Caco-2 (cell line): ENCODE data around the gene PRR11. TPM values are rescaled to one million over a fixed set of nuclear protein-coding genes. Genes with fewer than 3 reads are reported as not detected.

Experiments
- BruUV-seq: library from RNA; stranded (reverse); fragments of 400-500 nt; replicated peaks from 2 replicates; lab custom pipeline; 2021; lab: Mats Ljungman, UMichigan
- CTCF ChIA-PET: fragments of 300-600 bp; sonication (Branson Sonifier 250); formaldehyde crosslinking; loops from one replicate; lab custom pipeline; 2022; ENCODE audit warnings: antibody characterized with exemption; lab: Charles Lee
- POLR2A ChIA-PET: fragments of 300-600 bp; sonication (Branson Sonifier 250); formaldehyde crosslinking; loops from one replicate; lab custom pipeline; 2022; ENCODE audit warnings: antibody characterized with exemption; lab: Charles Lee
- DNase-seq, 2 experiments: peaks; one replicate each; pipeline versions ENCODE4 v3.0.0 to v3.0.0-alpha.2; 2020 to 2022
- H3K27me3 ChIP-seq: replicated peaks from 2 replicates; pipeline ENCODE4 v1.6.0; 2011; ENCODE audit warnings: low read length; ENCODE audit not compliant: control insufficient read depth, insufficient read depth
- H3K36me3 ChIP-seq: 2 replicates; pipeline ENCODE4 v1.5.1; 2011; ENCODE audit warnings: low read length; ENCODE audit not compliant: control insufficient read depth, insufficient read depth
- H3K4me1 ChIP-seq: fragments of 250-450 bp; sonication (Bioruptor Pico); 2 replicates; pipeline ENCODE4 v1.5.1; 2020; ENCODE audit warnings: mild to moderate bottlenecking
- H3K4me3 ChIP-seq: 2 replicates; pipeline ENCODE4 v1.5.1; 2011; ENCODE audit warnings: low read depth, mild to moderate bottlenecking, control low read depth, low read length
- H3K9me3 ChIP-seq: fragments of 250-450 bp; sonication (Bioruptor Pico); 2 replicates; pipeline ENCODE4 v1.5.1; 2020; ENCODE audit warnings: mild to moderate bottlenecking, moderate library complexity
- H3K27ac Mint-ChIP-seq: one replicate; pipeline ENCODE4 v1.8.0; 2022; ENCODE audit warnings: mixed read lengths; ENCODE audit not compliant: unreplicated experiment
- H3K27me3 Mint-ChIP-seq: one replicate; pipeline ENCODE4 v1.8.0; 2022; ENCODE audit warnings: mixed read lengths; ENCODE audit not compliant: insufficient read depth, unreplicated experiment
- H3K36me3 Mint-ChIP-seq: one replicate; pipeline ENCODE4 v1.8.0; 2022; ENCODE audit warnings: mild to moderate bottlenecking, mixed read lengths; ENCODE audit not compliant: insufficient read depth, unreplicated experiment
- H3K4me1 Mint-ChIP-seq: one replicate; pipeline ENCODE4 v1.8.0; 2022; ENCODE audit warnings: low read depth, mixed read lengths; ENCODE audit not compliant: unreplicated experiment
- H3K4me3 Mint-ChIP-seq: one replicate; pipeline ENCODE4 v1.8.0; 2022; ENCODE audit warnings: mild to moderate bottlenecking, moderate library complexity, mixed read lengths; ENCODE audit not compliant: unreplicated experiment
- H3K9me3 Mint-ChIP-seq: one replicate; pipeline ENCODE4 v1.8.0; 2022; ENCODE audit warnings: mixed read lengths; ENCODE audit not compliant: unreplicated experiment
- CTCF ChIP-seq, 2 experiments: fragments of 200-600 bp in 1 of 2; IDR thresholded peaks; 1 replicate in 1 of 2; 2 replicates in 1 of 2; pipeline versions ENCODE4 v1.5.1 to v1.8.0; 2011 to 2022; ENCODE audit warnings: antibody characterized with exemption in 1 of 2, control low read depth in 1 of 2, inconsistent platforms in 1 of 2, low read depth in 1 of 2, low read length in 1 of 2, mild to moderate bottlenecking in 1 of 2, moderate library complexity in 1 of 2; ENCODE audit not compliant: insufficient read depth in 1 of 2, severe bottlenecking in 1 of 2, unreplicated experiment in 1 of 2
- intact Hi-C: fragments of 100-400 bp; cut with micrococcal nuclease; formaldehyde crosslinking; loops from one replicate; pipeline ENCODE4 v1.10.0; 2022; ENCODE audit not compliant: unreplicated experiment
- total RNA-seq: library from RNA; stranded (reverse); gene quantifications from 2 replicates; pipeline ENCODE4 v1.2.3, GENCODE V29; 2022

The PRR11 gene
- total RNA-seq, 1 experiment from 2014 or later: 89.9 TPM

- no peak for DNase-seq
- intact Hi-C loops: no loop called here
- no TSS peak for BruUV-seq
- Mint-ChIP-seq H3K27ac (no peak overlapping the region), H3K9me3 (no peaks in the 10 kb centered on the region), H3K36me3 (peaks cover 44% of the 10 kb centered on the region), H3K4me1 (peaks cover 6% of the 10 kb centered on the region), H3K4me3 (no peak overlapping the region), H3K27me3 (no peaks in the 10 kb centered on the region)
- Histone ChIP-seq H3K4me3 (no peak overlapping the region), H3K4me1 (no peaks in the 10 kb centered on the region), H3K36me3 (no peaks in the 10 kb centered on the region), H3K27me3 (no peaks in the 10 kb centered on the region), H3K9me3 (no peaks in the 10 kb centered on the region)
- ChIA-PET CTCF (no interaction called here), POLR2A (interaction anchor here (0.5 kb wide), 1 partner anchor 508 kb away, joined by 3 read pairs; no protein-coding TSS in a partner anchor)
- TF ChIP-seq CTCF (IDR thresholded peaks at IDR 0.05; ENCODE audit: insufficient read depth in 1 of 2, low read depth in 1 of 2, low read length in 1 of 2, severe bottlenecking in 1 of 2, unreplicated experiment in 1 of 2): no peak
Measured at GRCh38 chr17:59139939-59140338, 15.6 kb upstream of the PRR11 start.

- intact Hi-C loops: no loop called here
- no TSS peak for BruUV-seq
- H3K9me3 ChIP-seq: no peaks in the 10 kb centered on the region
- no peak for DNase-seq
- Mint-ChIP-seq H3K27me3 (no peaks in the 10 kb centered on the region), H3K4me1 (peaks cover 6% of the 10 kb centered on the region), H3K4me3 (no peak overlapping the region), H3K36me3 (peaks cover 49% of the 10 kb centered on the region), H3K27ac (no peak overlapping the region), H3K9me3 (no peaks in the 10 kb centered on the region)
- H3K4me1 ChIP-seq: no peaks in the 10 kb centered on the region
- no peaks in the 10 kb centered on the region for H3K27me3 ChIP-seq
- ChIA-PET POLR2A (no interaction called here), CTCF (no interaction called here)
- TF ChIP-seq CTCF (IDR thresholded peaks at IDR 0.05; ENCODE audit: insufficient read depth in 1 of 2, low read depth in 1 of 2, low read length in 1 of 2, severe bottlenecking in 1 of 2, unreplicated experiment in 1 of 2): no peak
- H3K36me3 ChIP-seq: no peaks in the 10 kb centered on the region
- no peak overlapping the region for H3K4me3 ChIP-seq
Measured at GRCh38 chr17:59141860-59142259, 13.7 kb upstream of the PRR11 start.

GRCh38 chr17:59145571-59146096 lies 9.9 kb upstream of the PRR11 start:
- POLR2A ChIA-PET: interaction anchor here (0.6 kb wide), 1 partner anchor 8 kb away, joined by 5 read pairs; no protein-coding TSS in a partner anchor
- Histone ChIP-seq H3K4me1 (no peaks in the 10 kb centered on the region), H3K27me3 (no peaks in the 10 kb centered on the region), H3K36me3 (no peaks in the 10 kb centered on the region), H3K9me3 (no peaks in the 10 kb centered on the region), H3K4me3 (no peak overlapping the region)
- TF ChIP-seq CTCF (IDR thresholded peaks at IDR 0.05; ENCODE audit: insufficient read depth in 1 of 2, low read depth in 1 of 2, low read length in 1 of 2, severe bottlenecking in 1 of 2, unreplicated experiment in 1 of 2): no peak
- CTCF ChIA-PET: no interaction called here
- intact Hi-C loops: no loop called here
- H3K4me1 Mint-ChIP-seq: no peaks in the 10 kb centered on the region
- no peak overlapping the region for H3K27ac Mint-ChIP-seq
- no peak overlapping the region for H3K4me3 Mint-ChIP-seq
- peaks cover 37% of the 10 kb centered on the region for H3K36me3 Mint-ChIP-seq
- no TSS peak for BruUV-seq
- no peaks in the 10 kb centered on the region for H3K27me3 Mint-ChIP-seq
- DNase-seq: no peak
- no peaks in the 10 kb centered on the region for H3K9me3 Mint-ChIP-seq
